ENCODE results near the gene ADARB1.

The ADARB1 gene

DNA sequence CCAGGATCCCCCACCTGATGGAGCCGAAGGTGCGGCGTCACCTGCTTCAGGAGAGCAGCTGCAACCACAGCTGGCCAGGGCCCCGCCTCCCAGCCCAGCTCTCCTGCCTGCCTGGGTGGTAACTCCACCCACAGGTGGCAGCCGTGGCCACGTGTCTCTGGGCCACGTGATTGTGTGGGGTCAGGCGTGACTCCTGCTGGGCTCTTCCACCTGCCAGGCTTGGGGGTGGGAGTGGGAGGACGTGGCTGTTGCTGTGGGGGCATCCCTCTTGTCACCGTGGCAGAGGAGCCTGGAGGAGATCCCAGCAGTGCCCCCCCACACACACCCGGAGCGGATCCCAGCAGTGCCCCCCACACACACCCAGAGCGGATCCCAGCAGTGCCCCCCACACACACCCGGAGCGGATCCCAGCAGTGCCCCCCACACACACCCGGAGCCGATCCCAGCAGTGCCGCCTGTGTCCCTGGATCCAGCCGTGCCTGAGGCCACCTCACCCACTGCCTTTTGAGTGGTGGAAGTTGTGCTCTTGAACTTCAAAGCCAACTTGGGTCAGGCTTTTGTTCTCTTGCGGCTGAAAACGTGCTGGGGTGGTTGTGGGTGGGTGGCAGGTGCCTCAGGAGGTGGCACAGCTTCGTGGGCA, 181.1 kb downstream of the ADARB1 start:
- peaks cover 6% of the 10 kb centered on the region for H3K9me3 ChIP-seq (ENCODE audit: low read length)
- H3K27me3 ChIP-seq (ENCODE audit: insufficient read depth, low read length), result no peaks in the 10 kb centered on the region
- no peaks in the 10 kb centered on the region for H3K36me3 ChIP-seq (ENCODE audit: insufficient read depth, low read length)

DNA sequence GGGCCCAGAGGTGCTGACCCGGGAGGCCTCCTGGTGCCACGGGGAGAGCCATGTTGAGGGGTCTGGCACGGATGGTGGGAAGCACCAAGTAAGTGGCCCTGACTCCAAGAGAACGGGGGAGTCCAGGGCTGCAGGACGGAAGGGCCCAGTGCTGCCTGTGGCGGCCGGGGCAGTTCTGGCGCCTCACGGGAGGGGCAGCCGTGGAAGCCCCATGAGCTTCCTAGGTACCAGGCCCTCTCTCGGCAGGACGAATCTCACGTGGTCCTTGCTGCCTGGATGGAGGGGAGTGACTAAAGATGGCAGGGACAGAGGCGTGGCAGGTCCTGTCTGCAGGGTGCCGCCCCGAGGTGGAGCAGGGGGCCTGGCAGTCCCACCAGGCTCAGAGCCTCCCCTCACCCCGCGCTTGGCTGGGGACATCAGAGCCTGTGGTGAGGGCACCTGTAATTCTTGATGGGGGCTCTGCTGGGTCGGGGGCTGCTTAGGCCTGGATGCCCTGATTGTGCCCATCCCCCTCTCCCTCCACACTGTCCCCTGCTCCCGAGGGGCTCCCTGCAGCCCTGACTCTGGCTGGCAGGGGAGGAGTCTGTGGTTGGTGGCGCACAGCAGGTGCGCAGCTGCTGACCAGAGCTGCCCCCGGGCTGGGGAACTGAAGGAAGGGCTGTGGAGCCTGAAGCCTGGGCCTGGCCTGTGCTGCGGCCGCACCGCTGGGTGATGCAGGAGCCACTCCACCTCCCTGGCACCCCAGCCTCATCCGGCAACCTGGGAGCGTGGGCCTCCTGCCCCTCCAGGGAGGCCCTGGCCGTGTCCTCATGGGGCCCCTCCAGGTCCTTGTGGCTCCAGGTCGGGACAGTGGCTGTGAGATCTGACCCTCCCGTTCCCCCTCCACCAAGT, 181.9 kb downstream of the ADARB1 start:
- Histone ChIP-seq H3K36me3 (ENCODE audit: insufficient read depth, low read length) (no peaks in the 10 kb centered on the region), H2AFZ (ENCODE audit: low read depth, low read length) (no peak overlapping the region), H3K4me3 (ENCODE audit: low read length) (no peak overlapping the region), H3K9me3 (ENCODE audit: low read length) (peaks cover 3% of the 10 kb centered on the region), H3K27me3 (ENCODE audit: insufficient read depth, low read length) (no peaks in the 10 kb centered on the region), H3K4me1 (ENCODE audit: insufficient read depth, low read length) (peaks cover 8% of the 10 kb centered on the region)

More for the DNA sequence above, 181.1 kb downstream of the ADARB1 start:
- H3K4me1 ChIP-seq (ENCODE audit: insufficient read depth, low read length), result peaks cover 8% of the 10 kb centered on the region
- H2AFZ ChIP-seq (ENCODE audit: low read depth, low read length), result no peak overlapping the region
- no peak overlapping the region for H3K4me3 ChIP-seq (ENCODE audit: low read length)

DNA sequence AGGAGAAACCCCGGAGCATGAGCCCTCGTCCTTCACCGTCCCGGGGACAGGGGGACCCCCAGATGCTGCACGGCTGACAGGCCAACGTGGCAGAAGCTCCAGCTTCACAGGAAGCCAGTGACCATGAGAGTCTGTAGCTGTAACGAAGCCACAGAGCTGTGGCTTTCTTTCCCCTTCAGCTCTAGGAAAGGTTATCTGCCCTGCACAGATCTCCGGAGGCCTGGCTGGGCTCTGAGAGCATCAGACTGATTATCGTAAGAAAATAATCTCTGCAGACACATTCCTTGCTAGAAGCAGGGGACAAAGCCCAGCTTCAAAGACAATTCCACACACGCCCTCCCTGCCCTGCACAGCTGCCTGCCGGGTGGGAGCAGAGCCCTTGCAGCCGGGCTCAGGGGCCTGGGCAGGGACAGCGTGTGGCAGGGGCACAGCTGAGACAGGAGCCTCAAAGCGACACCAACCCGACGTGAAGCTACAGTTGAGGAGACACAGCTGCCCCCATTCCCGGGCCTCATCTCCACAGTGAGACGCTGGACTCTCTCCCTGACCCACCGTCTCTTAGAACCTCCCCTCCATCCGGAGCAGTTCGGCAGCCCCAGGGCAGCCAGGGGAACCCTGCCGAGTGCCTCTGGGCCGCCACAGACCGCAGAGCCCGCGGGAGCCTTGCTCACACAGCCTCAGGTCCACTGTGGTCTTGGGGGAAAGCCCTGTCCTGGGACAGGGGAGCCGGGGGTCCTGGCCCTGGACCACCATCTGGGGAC, 182.7 kb downstream of the ADARB1 start:
- Histone ChIP-seq H3K27me3 (ENCODE audit: insufficient read depth, low read length) (no peaks in the 10 kb centered on the region), H3K9me3 (ENCODE audit: low read length) (no peaks in the 10 kb centered on the region)

DNA sequence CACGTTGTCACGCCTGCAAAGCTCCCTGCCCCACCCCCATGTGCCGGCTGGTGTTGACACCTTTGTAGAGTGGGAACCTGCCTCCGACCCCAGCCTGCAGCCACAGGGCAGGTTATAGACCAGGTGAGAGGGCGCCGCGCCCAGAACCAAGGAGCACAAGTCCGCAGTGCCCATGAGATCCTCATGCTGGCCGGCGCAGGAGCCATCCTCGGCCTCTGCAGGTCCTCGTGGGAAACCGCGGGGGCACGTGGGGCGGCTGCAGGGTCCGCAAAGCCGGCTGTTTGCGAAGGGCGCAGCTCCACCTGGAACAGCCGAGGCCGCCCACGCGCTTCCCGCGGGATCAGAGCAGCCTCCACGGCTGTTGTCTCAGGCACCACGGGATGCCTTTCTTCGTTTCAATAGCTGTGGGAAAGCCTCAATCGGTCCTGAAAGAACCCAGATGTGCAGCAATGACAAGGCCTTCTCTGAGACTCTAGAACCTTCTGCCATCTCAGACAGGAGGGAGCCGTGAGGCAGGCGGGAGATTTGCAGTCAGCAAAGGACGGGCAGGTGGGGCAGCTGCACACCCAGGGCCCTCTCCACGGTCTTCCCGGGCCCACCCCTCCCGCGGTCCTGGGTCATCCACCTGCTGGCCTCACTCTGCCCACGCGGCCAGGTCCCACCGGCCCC, 183.4 kb downstream of the ADARB1 start:
- Histone ChIP-seq H3K4me3 (ENCODE audit: low read length) (no peak overlapping the region), H3K4me1 (ENCODE audit: insufficient read depth, low read length) (peaks cover 8% of the 10 kb centered on the region), H3K36me3 (ENCODE audit: insufficient read depth, low read length) (no peaks in the 10 kb centered on the region), H2AFZ (ENCODE audit: low read depth, low read length) (no peak overlapping the region), H3K9me3 (ENCODE audit: low read length) (no peaks in the 10 kb centered on the region), H3K27me3 (ENCODE audit: insufficient read depth, low read length) (no peaks in the 10 kb centered on the region)

More for the DNA sequence above, 182.7 kb downstream of the ADARB1 start:
- Histone ChIP-seq H3K4me3 (ENCODE audit: low read length) (no peak overlapping the region), H3K4me1 (ENCODE audit: insufficient read depth, low read length) (peaks cover 8% of the 10 kb centered on the region), H2AFZ (ENCODE audit: low read depth, low read length) (no peak overlapping the region), H3K36me3 (ENCODE audit: insufficient read depth, low read length) (no peaks in the 10 kb centered on the region)

DNA sequence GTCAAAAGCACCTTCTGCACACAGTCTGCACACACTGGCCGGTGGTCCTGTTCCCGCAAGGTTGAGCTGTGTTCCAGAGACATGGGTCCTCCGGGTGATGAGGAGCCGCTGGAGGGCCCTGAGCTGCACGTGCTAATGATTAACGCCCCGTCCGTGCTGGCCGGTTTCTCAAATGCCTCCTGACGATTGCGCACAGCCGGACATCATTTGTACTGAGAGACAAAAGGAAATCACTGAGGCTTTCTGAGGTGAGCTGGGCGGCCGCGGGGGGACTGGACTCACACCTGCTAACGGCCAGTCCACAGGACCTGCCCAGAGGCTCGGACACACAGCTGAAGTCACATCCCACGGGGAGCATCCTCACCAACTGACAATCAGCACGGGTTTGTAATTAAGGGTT, 184.1 kb downstream of the ADARB1 start:
- Histone ChIP-seq H3K36me3 (ENCODE audit: insufficient read depth, low read length) (peaks cover 5% of the 10 kb centered on the region), H3K4me3 (ENCODE audit: low read length) (no peak overlapping the region), H2AFZ (ENCODE audit: low read depth, low read length) (no peak overlapping the region), H3K9me3 (ENCODE audit: low read length) (no peaks in the 10 kb centered on the region), H3K27me3 (ENCODE audit: insufficient read depth, low read length) (no peaks in the 10 kb centered on the region), H3K4me1 (ENCODE audit: insufficient read depth, low read length) (peaks cover 8% of the 10 kb centered on the region)

DNA sequence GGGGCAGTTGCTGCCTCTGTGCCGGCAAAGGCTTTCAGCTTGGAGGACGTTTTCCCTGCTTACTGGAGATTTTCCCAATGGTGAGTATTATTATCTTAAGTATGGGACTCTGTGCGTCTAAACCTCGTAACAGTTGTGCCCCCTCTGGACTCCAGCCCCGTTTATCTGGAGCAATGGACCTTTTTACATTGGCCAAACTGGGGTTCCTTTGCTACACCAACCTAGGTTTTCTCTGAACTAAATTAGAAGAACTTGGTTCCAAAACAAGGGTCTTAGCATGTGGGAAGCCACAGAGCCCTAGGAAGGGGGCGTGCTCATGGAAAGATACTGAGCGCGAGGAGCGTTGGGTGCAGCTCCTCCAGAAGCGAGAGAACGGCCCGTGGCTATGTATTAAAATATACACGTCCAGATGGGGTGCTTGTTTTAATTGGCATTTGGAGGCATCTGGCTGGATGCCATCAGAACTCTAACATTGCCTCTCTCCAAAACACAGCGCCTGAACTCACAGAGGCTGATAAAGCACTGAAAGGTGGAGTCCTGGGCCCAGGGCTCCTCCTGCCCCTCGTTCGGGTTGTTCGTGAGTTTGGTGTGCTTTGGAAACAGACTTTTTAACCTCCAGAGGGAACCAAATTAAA, 184.9 kb downstream of the ADARB1 start:
- Histone ChIP-seq H3K4me3 (ENCODE audit: low read length) (no peak overlapping the region), H3K4me1 (ENCODE audit: insufficient read depth, low read length) (peaks cover 8% of the 10 kb centered on the region), H3K36me3 (ENCODE audit: insufficient read depth, low read length) (peaks cover 14% of the 10 kb centered on the region), H3K27me3 (ENCODE audit: insufficient read depth, low read length) (no peaks in the 10 kb centered on the region), H3K9me3 (ENCODE audit: low read length) (no peaks in the 10 kb centered on the region), H2AFZ (ENCODE audit: low read depth, low read length) (no peak overlapping the region)

DNA sequence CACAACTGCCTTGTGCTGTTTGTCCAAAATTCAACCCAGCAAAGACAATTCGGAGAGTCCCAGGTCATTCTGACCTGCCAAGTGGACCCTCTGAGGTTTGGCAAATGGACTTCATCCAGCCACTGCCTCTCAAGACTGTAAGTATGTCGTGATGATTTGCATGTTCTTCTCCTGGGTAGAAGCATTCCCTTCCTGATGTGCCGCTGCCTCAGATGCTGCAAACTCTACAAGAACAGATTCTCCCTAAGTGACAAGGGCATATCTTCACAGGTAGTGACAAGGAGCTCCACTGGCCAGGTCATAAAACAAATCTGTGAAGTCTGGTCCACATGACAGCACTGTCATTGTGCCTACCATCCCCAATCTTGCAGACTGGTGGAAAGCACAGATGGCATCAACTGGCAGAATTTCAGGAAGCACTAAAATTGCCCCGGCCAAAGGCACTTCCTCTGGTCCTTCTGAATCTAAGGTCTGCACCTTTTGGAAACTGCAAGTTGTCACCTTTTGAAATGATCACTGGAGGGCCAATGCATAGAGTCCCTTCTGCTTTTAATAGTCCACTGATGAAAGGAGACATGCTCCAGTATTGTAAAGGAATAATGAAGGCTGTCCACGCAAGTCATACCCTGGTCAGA, 185.9 kb downstream of the ADARB1 start:
- peaks cover 22% of the 10 kb centered on the region for H3K36me3 ChIP-seq (ENCODE audit: insufficient read depth, low read length)
- H3K9me3 ChIP-seq (ENCODE audit: low read length), result no peaks in the 10 kb centered on the region
- no peak overlapping the region for H3K4me3 ChIP-seq (ENCODE audit: low read length)
- H3K27me3 ChIP-seq (ENCODE audit: insufficient read depth, low read length), result no peaks in the 10 kb centered on the region
- H2AFZ ChIP-seq (ENCODE audit: low read depth, low read length), result no peak overlapping the region
- H3K4me1 ChIP-seq (ENCODE audit: insufficient read depth, low read length), result peaks cover 8% of the 10 kb centered on the region

DNA sequence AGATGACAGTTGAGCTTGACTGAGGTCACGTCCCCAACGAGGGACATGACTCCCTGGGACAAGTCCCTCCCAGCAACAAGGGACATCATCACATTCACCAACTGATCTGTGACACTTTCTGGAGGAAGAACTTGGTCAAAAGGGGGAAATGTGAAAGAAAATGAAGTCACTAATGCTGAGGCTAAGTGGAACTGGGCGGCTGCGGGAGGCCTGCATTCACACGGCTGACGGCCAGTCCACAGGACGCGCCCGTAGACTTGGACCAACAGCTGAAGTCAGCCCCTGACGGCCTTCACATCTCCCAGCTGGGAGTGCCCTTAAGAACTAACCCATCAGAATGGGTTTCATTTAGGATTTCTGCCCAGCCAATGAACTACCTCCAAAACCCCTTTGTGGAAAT, 186.7 kb downstream of the ADARB1 start:
- no peaks in the 10 kb centered on the region for H3K9me3 ChIP-seq (ENCODE audit: low read length)
- H2AFZ ChIP-seq (ENCODE audit: low read depth, low read length), result no peak overlapping the region
- peaks cover 29% of the 10 kb centered on the region for H3K36me3 ChIP-seq (ENCODE audit: insufficient read depth, low read length)
- no peaks in the 10 kb centered on the region for H3K27me3 ChIP-seq (ENCODE audit: insufficient read depth, low read length)
- peaks cover 8% of the 10 kb centered on the region for H3K4me1 ChIP-seq (ENCODE audit: insufficient read depth, low read length)
- H3K4me3 ChIP-seq (ENCODE audit: low read length), result no peak overlapping the region

DNA sequence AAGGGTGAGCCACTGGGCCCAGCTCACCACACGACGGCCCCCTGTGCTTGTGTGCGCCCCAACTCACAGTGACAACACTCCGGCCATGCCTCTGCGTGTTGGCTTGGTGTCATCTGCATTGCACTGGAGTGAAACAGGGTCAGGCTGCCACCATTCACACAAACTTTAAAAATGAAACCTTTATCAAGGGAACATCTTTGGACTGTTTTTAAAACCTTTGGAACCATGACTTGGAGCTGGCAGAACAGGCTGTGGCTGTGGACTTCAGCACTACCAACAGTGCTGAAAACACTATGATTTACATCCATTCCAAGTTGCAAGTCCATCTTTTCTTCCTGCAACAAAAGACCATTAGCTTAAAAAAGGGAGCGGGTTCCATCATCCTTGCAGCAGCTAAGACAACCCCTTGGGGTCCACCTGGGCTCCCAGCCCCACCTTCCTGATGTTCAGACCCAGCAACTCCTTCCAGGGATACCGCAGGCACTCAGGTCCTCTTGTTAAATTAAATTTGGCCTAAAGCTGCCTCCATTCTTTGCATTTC, 187.7 kb downstream of the ADARB1 start:
- H3K27me3 ChIP-seq (ENCODE audit: insufficient read depth, low read length), result no peaks in the 10 kb centered on the region
- no peak overlapping the region for H2AFZ ChIP-seq (ENCODE audit: low read depth, low read length)
- H3K4me3 ChIP-seq (ENCODE audit: low read length), result no peak overlapping the region
- H3K9me3 ChIP-seq (ENCODE audit: low read length), result peaks cover 2% of the 10 kb centered on the region
- H3K4me1 ChIP-seq (ENCODE audit: insufficient read depth, low read length), result peaks cover 3% of the 10 kb centered on the region
- peaks cover 40% of the 10 kb centered on the region for H3K36me3 ChIP-seq (ENCODE audit: insufficient read depth, low read length)

DNA sequence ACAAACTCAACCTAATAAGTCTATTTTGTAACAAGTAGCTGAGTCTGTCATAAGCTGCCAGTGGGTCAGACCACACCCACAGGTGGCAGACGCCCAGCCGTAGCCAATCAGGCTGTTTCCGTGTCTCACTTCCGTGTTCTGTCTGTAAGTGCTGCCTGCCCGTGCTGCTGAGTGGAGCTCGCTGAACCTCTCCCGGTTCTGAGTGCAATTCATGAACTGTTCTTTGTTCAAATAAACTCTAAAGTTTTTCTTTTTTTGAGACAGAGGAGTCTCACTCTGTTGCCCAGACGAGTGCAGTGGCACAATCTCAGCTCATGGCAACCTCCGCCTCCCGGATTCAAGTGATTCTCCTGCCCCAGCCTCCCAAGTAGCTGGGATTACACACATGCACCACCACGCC, 188.2 kb downstream of the ADARB1 start:
- Histone ChIP-seq H3K4me1 (ENCODE audit: insufficient read depth, low read length) (no peaks in the 10 kb centered on the region), H3K36me3 (ENCODE audit: insufficient read depth, low read length) (peaks cover 45% of the 10 kb centered on the region), H3K9me3 (ENCODE audit: low read length) (peaks cover 4% of the 10 kb centered on the region), H3K27me3 (ENCODE audit: insufficient read depth, low read length) (no peaks in the 10 kb centered on the region), H2AFZ (ENCODE audit: low read depth, low read length) (no peak overlapping the region), H3K4me3 (ENCODE audit: low read length) (no peak overlapping the region)

DNA sequence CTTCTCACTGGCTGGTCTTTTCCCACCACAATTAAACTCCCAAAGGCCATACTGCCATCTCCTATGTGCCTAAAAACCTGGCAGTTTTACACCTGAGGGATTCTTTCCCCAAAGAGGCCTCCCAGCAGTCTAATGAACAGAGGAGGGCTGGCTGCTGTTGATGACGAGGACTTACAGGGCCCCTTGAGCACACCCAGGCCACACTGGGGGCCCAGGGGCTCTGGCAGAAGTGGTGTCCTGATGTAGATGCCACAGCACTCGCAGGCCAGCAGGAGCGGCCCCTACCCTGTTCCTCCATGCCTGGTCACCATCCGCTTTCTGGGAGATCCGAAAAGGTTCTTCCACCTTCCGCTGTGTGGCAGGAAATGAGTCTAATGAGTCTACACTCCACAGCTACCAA, 189.2 kb downstream of the ADARB1 start:
- Histone ChIP-seq H3K9me3 (ENCODE audit: low read length) (peaks cover 6% of the 10 kb centered on the region), H3K27me3 (ENCODE audit: insufficient read depth, low read length) (no peaks in the 10 kb centered on the region), H2AFZ (ENCODE audit: low read depth, low read length) (no peak overlapping the region), H3K4me3 (ENCODE audit: low read length) (no peak overlapping the region), H3K36me3 (ENCODE audit: insufficient read depth, low read length) (peaks cover 47% of the 10 kb centered on the region), H3K4me1 (ENCODE audit: insufficient read depth, low read length) (no peaks in the 10 kb centered on the region)
